ENCODE results near the gene NAP1L5. TPM values are rescaled to one million over a fixed set of nuclear protein-coding genes. Genes with fewer than 3 reads are reported as not detected.
A peak's percentile ranks its signal among the peaks of the same experiment; 100 is the strongest.

NAP1L5 gene
- total RNA-seq, 2 experiments from 2014 or later, result 0.29 to 0.57 TPM

- TF ChIP-seq EZH2phosphoT487 (IDR thresholded peaks at IDR 0.05; ENCODE audit: borderline replicate concordance, low read depth, low read length) (no peak), CTCF (conservative IDR thresholded peaks at IDR 0.05; ENCODE audit: low read length) (no peak)
- no peaks in the 10 kb centered on the region for H3K4me1 ChIP-seq (ENCODE audit: insufficient read depth, low read length, poor library complexity, severe bottlenecking)
- H3K9me2 ChIP-seq (ENCODE audit: insufficient read depth, low read length), result no peaks in the 10 kb centered on the region
- no peak for DNase-seq (ENCODE audit: low spot score)
- H3K79me2 ChIP-seq (ENCODE audit: insufficient read depth, low read depth, low read length), result no peaks in the 10 kb centered on the region
- no peak overlapping the region for H3K27ac ChIP-seq (ENCODE audit: low read depth, low read length, poor library complexity, severe bottlenecking)
- no peaks in the 10 kb centered on the region for H3K9me3 ChIP-seq (ENCODE audit: low read length)
- no TSS peak for BruUV-seq (replicated peaks)
- POLR2A ChIA-PET, result interaction anchor here (1.3 kb wide), 1 partner anchor 107 kb away, joined by 3 read pairs; no protein-coding TSS in a partner anchor
- no peaks in the 10 kb centered on the region for H4K20me1 ChIP-seq (ENCODE audit: insufficient read depth, low read length)
- H2AFZ ChIP-seq (ENCODE audit: low read length), result no peak overlapping the region
- no peaks in the 10 kb centered on the region for H3K36me3 ChIP-seq (ENCODE audit: insufficient read depth, low read length)
- CTCF ChIA-PET (ENCODE audit: unreplicated experiment), result no interaction called here
- intact Hi-C loops (cut with micrococcal nuclease; ENCODE audit: unreplicated experiment), result no loop called here
- H3K4me2 ChIP-seq (ENCODE audit: low read length), result no peak overlapping the region
- no peak overlapping the region for H3K4me3 ChIP-seq (ENCODE audit: low read depth, low read length, poor library complexity, severe bottlenecking)
Measured at GRCh38 chr4:88698519-88698918, 890 bp upstream of the NAP1L5 start.

- H3K4me2 ChIP-seq (ENCODE audit: low read length), result peak overlapping the region; percentile 34
- no peak for DNase-seq (ENCODE audit: low spot score)
- intact Hi-C loops (cut with micrococcal nuclease; ENCODE audit: unreplicated experiment), result no loop called here
- H3K27ac ChIP-seq (ENCODE audit: low read depth, low read length, poor library complexity, severe bottlenecking), result no peak overlapping the region
- H3K79me2 ChIP-seq (ENCODE audit: insufficient read depth, low read depth, low read length), result no peaks in the 10 kb centered on the region
- H3K9me3 ChIP-seq (ENCODE audit: low read length), result no peaks in the 10 kb centered on the region
- ChIA-PET CTCF (ENCODE audit: unreplicated experiment) (no interaction called here), POLR2A (interaction anchor here (1.3 kb wide), 1 partner anchor 106 kb away, joined by 3 read pairs; no protein-coding TSS in a partner anchor)
- no peaks in the 10 kb centered on the region for H3K36me3 ChIP-seq (ENCODE audit: insufficient read depth, low read length)
- peak overlapping the region; percentile 55 for H3K4me3 ChIP-seq (ENCODE audit: low read depth, low read length, poor library complexity, severe bottlenecking)
- BruUV-seq (replicated peaks), result no TSS peak
- H3K9me2 ChIP-seq (ENCODE audit: insufficient read depth, low read length), result no peaks in the 10 kb centered on the region
- no peaks in the 10 kb centered on the region for H4K20me1 ChIP-seq (ENCODE audit: insufficient read depth, low read length)
- H2AFZ ChIP-seq (ENCODE audit: low read length), result peak overlapping the region; percentile 28; the same call in 1 of the 2 replicates
- H3K4me1 ChIP-seq (ENCODE audit: insufficient read depth, low read length, poor library complexity, severe bottlenecking), result no peaks in the 10 kb centered on the region
- no peak for TF ChIP-seq CTCF (conservative IDR thresholded peaks at IDR 0.05; ENCODE audit: low read length)
- no peak for TF ChIP-seq EZH2phosphoT487 (IDR thresholded peaks at IDR 0.05; ENCODE audit: borderline replicate concordance, low read depth, low read length)
Measured at GRCh38 chr4:88697141-88697540, 488 bp downstream of the NAP1L5 start.

GRCh38 chr4:88696630-88697029, 999 bp downstream of the NAP1L5 start:
- Histone ChIP-seq H2AFZ (ENCODE audit: low read length) (no peak overlapping the region), H3K4me2 (ENCODE audit: low read length) (peak overlapping the region; percentile 34; the same call in 1 of the 2 replicates), H3K79me2 (ENCODE audit: insufficient read depth, low read depth, low read length) (no peaks in the 10 kb centered on the region), H3K4me3 (ENCODE audit: low read depth, low read length, poor library complexity, severe bottlenecking) (no peak overlapping the region), H3K27ac (ENCODE audit: low read depth, low read length, poor library complexity, severe bottlenecking) (no peak overlapping the region), H3K4me1 (ENCODE audit: insufficient read depth, low read length, poor library complexity, severe bottlenecking) (no peaks in the 10 kb centered on the region), H3K9me3 (ENCODE audit: low read length) (no peaks in the 10 kb centered on the region), H4K20me1 (ENCODE audit: insufficient read depth, low read length) (no peaks in the 10 kb centered on the region), H3K9me2 (ENCODE audit: insufficient read depth, low read length) (no peaks in the 10 kb centered on the region), H3K36me3 (ENCODE audit: insufficient read depth, low read length) (no peaks in the 10 kb centered on the region)
- DNase-seq (ENCODE audit: low spot score), result no peak
- TF ChIP-seq EZH2phosphoT487 (IDR thresholded peaks at IDR 0.05; ENCODE audit: borderline replicate concordance, low read depth, low read length), result no peak
- TF ChIP-seq CTCF (conservative IDR thresholded peaks at IDR 0.05; ENCODE audit: low read length), result no peak
- ChIA-PET CTCF (ENCODE audit: unreplicated experiment) (no interaction called here), POLR2A (interaction anchor here (0.6 to 0.9 kb wide), 2 partner anchors 8 to 28 kb away, joined by 3 read pairs; no protein-coding TSS in a partner anchor)
- BruUV-seq (replicated peaks), result no TSS peak
- intact Hi-C loops (cut with micrococcal nuclease; ENCODE audit: unreplicated experiment), result no loop called here
